Measurements from ENCODE around the gene ENTPD8. TPM values are rescaled to one million over a fixed set of nuclear protein-coding genes. Genes with fewer than 3 reads are reported as not detected.

Gene ENTPD8
- total RNA-seq, 1 experiment from 2014 or later, result not detected

DNA sequence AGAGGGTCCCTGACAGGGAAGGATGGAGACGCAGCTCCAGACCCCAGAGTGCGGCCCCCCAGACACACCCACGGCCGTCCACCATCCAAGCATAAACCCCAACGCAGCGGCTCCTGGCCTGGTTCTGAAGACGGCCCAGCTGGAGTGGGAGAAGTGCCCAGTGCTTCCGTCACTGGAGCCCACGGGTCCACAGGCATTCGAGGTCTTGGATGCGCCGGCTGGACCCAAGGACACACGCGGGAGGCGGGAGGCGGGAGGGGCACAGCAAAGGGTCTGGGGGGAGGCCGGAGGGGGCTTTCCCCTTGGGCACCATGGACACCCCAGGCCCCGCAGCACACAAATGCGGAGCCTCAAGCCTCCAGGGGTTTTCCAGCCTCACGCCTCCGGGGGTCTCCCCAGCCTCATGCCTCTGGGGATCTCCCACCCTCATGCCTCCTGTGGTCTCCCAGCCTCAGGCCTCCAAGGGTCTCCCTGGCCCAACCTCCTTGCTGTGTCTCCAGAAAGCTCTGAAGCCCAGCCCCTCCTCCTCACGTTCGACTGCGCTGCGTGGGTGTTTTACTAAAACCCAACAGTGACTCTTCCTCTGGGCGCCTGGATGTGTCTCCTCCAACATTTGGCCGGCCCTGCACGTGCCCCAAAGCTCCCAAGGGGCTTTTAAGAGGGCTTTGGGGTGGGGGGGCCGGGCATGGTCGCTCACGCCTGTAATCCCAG, 33.4 kb downstream of the ENTPD8 start:
- no peak for DNase-seq (ENCODE audit: low read depth)
- in situ Hi-C loops (cut with HindIII; ENCODE audit: low pct_unique_long_range_greater_than_20kb, low sequenced_read_pairs), result no loop called here

DNA sequence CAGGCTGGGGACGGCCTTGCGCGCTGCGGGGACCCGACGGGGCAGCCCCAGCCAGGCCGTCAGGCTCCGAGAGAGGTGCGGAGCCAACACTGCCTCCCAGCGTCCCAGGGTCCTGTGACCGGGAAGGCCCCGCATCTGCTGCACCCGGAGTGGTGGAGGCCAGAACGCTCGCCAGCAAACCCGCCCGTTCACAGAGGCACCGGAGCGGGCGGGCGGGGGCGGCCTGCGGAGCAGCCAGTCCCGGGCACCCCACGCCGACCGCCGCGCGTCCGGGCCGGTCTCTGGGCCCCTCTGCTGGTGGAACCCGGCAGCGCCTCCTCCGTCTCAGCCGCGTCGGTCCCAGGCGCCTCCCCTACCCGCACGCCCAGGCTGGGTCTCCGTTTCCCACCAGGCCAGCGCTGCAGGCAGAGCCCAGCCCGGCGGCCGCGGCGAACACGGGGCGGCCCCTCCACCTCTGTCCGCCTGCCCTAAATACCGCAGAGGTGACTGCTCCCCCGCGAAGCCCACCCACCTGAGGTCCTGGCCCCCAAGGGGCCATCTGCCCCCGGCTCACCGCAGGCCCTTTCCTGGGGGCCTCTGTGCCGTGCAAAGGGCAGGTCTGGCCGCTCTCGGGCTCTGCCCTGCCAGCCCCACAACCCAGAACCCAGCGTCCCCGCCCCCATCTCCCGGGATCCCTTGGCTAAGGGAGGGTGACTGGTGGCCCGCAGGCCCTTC, 34.1 kb downstream of the ENTPD8 start:
- in situ Hi-C loops (cut with HindIII; ENCODE audit: low pct_unique_long_range_greater_than_20kb, low sequenced_read_pairs), result no loop called here
- no peak for DNase-seq (ENCODE audit: low read depth)

DNA sequence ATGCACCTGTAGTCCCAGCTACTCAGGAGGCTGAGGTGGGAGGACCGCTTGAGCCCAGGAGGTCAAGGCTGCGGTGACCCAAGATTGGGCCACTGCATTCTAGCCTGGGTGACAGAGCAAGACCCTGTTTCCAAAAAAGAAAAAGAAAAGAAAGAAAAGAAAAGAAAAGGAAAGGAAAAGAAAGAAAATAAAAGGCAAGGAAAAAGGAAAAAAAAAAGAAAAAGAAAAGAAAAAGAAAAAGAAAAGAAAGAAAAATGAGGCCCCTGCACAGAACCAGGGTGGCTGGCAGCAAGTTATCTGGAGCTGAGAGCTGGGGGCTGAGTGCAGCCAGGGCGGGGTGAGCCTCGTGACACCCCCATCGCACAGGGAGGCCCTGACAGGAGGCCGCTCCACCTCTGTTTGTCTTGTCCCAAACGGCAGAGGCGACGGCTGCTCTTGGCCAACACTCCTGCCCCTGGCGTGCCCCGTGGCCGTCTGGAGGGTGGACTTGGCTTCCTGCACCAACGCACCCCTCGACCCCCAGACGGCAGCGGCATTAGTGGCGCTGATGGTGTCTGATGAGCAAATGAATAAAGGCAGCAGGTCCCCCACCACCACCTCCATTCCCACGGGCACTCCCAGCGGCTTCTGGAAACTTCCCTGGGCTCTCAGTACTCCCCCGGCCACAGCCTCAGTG, 34.9 kb downstream of the ENTPD8 start:
- in situ Hi-C loops (cut with HindIII; ENCODE audit: low pct_unique_long_range_greater_than_20kb, low sequenced_read_pairs), result no loop called here
- no peak for DNase-seq (ENCODE audit: low read depth)

DNA sequence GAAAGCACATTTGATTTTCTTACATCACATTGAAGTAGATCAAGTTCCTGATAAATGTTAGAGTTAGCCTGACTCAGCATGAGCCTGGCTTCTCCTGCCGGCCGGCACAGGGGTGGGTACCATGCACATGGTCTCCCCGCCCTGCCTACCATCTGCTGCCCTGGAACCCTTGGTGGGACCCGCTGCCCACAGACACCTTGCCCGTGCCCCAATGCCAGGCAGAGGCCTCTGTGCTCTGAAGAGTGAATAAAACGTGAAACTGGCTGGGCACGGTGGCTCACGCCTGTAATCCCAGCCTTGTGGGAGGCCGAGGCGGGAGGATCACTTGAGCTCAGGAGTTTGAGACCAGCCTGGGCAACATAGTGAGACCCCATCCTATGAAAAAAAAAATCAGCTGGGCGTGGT, 35.5 kb downstream of the ENTPD8 start:
- peak; percentile 26 for DNase-seq (ENCODE audit: low read depth)
- in situ Hi-C loops (cut with HindIII; ENCODE audit: low pct_unique_long_range_greater_than_20kb, low sequenced_read_pairs), result no loop called here

DNA sequence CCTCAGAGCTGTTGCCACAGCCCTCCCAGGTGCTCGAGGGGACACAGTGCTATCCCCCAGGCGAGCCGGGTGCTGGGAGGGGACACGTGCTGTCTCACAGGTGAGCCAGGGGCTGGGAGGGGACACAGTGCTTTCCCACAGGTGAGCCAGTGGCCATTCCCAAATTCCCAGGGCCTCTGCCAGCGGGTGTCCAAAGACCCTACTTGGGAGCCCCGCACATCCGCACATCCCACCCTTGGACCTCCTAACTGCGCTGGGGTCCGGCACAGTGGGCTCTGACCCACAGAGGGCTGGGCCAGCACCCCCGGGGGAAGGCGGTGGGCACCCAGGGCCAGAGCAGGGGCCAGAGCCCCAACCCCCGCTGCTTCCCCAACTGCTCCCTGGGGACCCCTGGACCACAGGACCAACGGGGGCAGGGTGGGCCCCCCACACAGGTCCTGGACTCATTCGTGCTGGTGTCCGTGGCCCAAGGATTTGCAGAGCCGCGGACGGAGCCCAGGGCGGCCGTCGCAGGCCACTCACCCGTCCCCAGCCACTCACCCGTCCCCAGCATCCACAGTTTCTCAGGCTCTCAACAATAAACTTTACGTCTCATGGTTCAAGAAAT, 36.1 kb downstream of the ENTPD8 start:
- in situ Hi-C loops (cut with HindIII; ENCODE audit: low pct_unique_long_range_greater_than_20kb, low sequenced_read_pairs), result no loop called here
- DNase-seq (ENCODE audit: low read depth), result no peak

DNA sequence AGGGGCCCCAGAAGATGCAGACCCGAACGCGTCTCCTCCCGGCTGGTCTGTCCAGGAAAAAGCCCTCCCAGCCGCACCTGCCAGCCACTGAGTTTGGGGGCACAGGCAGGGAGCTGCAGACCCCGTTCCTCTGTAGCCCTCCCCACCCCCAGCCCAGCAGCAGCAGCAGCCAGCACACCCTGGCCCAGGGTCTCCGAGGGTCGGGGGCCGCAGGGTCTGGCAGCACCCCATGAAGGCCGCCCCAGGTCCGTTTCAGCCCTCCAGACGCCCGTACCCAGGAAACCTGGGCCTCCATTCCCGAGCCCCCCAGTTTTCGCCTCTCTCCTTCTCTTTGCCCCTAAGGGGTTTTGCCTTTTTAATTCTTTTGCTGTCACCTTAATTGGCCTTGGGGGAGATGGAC, 37.9 kb downstream of the ENTPD8 start:
- DNase-seq (ENCODE audit: low read depth), result no peak
- in situ Hi-C loops (cut with HindIII; ENCODE audit: low pct_unique_long_range_greater_than_20kb, low sequenced_read_pairs), result no loop called here

DNA sequence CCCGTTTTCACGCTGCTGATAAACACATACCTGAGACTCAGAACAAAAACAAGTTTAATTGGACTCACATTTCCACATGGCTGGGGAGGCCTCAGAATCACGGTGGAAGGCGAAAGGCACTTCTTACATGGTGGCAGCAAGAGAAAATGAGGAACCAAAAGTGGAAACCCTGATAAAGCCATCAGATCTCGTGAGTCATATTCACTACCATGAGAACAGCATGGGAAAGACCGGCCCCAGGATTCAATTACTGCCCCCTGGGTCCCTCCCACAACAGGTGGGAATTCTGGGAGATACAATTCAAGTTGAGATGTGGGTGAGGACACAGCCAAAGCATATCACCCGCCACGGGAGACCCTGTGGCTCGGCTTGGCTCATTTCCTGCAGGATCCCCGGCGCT, 38.4 kb downstream of the ENTPD8 start:
- no peak for DNase-seq (ENCODE audit: low read depth)
- in situ Hi-C loops (cut with HindIII; ENCODE audit: low pct_unique_long_range_greater_than_20kb, low sequenced_read_pairs), result no loop called here

DNA sequence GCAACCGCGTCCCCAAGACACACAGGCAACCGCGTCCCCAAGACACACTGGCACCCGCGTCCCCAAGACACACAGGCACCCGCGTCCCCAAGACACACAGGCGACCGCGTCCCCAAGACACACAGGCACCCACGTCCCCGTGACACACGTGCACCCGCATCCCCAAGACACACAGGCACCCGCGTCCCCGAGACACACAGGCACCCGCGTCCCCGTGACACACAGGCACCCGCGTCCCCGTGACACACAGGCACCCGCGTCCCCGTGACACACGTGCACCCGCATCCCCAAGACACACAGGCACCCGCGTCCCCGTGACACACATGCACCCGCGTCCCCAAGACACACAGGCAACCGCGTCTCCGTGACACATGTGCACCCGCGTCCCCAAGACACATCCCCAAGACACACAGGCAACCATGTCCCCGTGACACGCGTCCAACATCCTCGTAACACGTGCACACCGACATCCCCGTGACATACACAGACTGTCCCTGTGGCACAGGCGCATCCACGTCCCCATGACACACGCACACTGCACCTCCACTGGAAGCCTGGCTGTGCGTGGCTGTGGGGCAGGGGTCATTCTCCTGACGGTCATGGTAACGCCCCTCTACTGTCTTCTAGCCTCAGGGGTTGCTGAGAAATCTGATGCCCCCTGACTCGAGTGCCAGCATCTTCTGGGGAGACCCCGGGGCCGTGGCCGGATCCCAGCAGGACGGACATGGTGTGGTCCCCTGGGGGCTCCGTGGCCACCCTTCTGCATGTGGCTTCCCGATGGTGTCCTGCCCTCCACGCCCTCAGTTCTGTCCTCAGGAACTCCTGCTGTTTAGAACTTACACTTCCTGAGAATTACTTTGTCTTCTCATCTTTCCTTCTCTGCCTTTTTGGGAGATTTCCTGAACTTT, 42.3 kb downstream of the ENTPD8 start:
- in situ Hi-C loops (cut with HindIII; ENCODE audit: low pct_unique_long_range_greater_than_20kb, low sequenced_read_pairs), result no loop called here
- no peak for DNase-seq (ENCODE audit: low read depth)

DNA sequence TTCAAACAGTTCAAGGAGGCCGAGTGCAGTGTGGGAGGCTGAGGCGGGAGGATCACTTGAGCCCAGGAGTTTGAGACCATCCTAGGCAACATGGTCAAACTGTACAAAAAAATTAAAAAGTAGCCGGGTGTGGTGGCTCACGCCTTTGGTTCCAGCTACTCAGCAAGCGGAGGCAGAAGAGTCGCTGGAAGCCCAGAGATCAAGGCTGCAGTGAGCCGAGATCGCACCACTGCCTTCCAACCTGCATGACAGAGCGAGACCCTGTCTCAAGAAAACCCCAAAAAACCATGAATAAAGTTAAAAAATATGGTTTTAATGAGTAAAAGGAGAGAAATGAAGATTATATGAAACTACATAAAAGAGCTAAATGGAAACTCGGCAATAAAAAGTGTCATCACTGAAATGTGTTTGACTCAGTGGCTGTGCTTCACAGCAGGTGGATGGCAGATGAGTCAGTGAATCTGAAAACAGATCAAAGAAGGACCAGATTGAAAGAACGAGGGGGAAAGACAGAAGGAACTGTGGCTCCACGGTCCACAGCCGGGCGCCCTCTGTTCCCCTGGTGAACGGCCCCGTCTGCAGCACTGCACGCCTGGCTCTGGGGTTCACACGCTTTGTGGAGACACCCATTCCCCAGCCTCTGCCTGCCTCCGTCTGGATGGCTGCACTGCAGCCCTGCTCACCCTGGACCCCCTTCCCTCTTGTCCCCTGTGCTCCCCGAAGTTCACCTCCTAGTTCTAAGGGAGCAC, 43.3 kb downstream of the ENTPD8 start:
- in situ Hi-C loops (cut with HindIII; ENCODE audit: low pct_unique_long_range_greater_than_20kb, low sequenced_read_pairs), result no loop called here
- DNase-seq (ENCODE audit: low read depth), result no peak

DNA sequence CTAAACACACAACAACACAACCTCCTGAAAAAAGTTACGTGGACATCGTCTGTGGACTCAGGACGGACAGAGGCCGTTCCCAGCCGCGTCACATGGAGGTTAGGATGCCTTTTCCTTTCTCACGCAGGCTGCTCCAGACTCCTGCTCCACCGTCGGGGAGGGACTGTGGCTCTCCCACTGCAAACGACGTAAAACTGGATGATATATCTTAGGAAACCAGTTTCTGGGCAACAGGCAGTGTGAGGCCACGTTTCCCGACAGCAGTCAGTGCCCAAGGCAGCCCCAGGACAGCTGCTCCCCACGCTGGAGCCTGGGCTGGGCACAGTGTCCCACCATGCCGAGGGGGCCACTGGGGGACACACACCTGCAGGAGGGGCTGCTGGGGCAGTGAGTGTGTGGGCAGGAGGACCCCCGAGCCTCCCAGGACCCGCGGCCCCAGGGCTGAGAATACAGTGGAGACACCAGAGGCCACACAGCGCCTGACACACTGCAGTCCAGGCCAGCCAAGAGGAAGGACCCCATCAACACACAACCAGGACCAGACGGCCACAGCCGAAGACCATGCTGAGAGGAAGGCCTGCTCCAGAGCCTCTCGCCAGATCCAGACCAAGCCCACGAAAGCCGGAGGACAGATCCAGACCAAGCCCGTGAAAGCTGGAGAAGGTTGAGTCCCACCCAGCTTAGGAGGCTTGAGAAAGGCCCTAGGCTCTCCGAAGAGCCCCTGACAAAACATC, 44.4 kb downstream of the ENTPD8 start:
- DNase-seq (ENCODE audit: low read depth), result no peak
- in situ Hi-C loops (cut with HindIII; ENCODE audit: low pct_unique_long_range_greater_than_20kb, low sequenced_read_pairs), result no loop called here

DNA sequence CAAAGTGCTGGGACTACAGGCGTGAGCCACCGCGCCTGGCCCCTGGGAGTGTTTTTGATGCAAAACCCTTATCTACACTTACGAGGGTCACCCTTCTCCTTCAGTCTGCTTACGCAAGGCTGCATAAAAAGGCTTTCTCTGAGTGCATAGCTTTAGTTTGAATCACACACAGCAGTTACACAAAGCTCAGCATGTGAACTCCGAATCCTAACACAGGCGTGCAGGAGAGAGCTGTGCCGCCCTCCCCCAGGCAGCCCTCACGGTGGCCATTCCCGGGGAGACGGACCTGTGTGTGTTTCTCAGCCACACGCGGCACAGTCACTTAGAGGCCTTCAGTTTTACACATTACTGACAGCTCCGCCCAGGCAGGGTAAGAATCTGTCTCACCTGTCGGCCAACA, 44.9 kb downstream of the ENTPD8 start:
- in situ Hi-C loops (cut with HindIII; ENCODE audit: low pct_unique_long_range_greater_than_20kb, low sequenced_read_pairs), result no loop called here
- DNase-seq (ENCODE audit: low read depth), result no peak

DNA sequence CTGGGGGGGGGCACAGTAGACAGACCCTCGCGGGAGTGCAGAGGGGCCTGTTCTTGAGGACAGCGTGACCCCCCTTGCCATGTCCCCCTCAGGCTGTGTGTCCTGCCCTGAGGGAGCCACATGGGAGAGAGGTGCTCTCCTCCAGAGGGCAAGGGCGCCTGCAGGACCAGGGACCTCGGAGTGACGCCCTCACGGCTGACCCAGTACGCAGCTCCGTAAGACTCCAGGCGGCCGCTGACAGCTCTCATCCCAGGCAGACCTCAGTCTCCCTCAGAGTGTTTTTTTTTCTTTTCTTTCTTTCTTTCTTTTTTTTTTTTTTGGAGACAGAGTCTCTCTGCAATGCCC, 45.5 kb downstream of the ENTPD8 start:
- in situ Hi-C loops (cut with HindIII; ENCODE audit: low pct_unique_long_range_greater_than_20kb, low sequenced_read_pairs), result no loop called here
- no peak for DNase-seq (ENCODE audit: low read depth)

DNA sequence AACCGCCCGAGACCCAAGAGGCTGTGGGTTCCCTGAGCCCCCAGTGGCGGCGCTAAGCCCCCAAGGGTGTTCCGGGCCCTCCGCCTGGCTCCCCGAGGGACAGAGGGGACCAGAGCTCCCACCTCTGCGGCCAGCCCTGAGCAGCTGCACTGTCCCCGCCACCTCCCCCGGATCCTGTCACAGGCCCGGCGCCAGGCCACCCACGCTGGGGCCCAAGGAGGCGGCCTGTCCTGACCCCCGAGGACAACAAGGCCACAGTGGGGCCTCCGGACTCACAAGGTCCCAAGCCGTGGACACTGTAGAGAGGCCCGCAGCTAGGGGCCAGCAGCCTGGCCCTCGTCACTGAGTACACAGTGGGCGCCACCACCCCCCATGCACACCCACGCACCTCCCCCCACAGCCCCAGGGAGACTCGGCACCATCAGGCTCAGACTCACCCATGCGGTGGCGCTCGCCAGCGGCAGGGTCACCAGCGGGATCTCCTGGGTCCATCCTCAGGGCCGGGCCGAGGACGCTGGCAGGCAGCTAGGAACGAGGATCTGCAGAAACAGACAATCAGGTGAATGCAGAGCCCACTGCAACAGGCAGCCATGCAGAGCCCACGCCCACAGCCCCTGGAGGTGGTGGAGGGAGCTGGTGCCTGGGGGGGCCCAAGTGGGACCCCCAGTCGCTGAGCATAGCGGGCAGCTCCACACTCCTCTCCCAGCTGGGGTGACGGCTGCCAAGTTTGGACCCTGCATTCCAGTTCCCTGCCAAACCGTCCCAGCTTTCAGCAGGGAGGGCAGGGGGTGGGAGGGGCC, 46.1 kb downstream of the ENTPD8 start:
- in situ Hi-C loops (cut with HindIII; ENCODE audit: low pct_unique_long_range_greater_than_20kb, low sequenced_read_pairs), result no loop called here
- no peak for DNase-seq (ENCODE audit: low read depth)

DNA sequence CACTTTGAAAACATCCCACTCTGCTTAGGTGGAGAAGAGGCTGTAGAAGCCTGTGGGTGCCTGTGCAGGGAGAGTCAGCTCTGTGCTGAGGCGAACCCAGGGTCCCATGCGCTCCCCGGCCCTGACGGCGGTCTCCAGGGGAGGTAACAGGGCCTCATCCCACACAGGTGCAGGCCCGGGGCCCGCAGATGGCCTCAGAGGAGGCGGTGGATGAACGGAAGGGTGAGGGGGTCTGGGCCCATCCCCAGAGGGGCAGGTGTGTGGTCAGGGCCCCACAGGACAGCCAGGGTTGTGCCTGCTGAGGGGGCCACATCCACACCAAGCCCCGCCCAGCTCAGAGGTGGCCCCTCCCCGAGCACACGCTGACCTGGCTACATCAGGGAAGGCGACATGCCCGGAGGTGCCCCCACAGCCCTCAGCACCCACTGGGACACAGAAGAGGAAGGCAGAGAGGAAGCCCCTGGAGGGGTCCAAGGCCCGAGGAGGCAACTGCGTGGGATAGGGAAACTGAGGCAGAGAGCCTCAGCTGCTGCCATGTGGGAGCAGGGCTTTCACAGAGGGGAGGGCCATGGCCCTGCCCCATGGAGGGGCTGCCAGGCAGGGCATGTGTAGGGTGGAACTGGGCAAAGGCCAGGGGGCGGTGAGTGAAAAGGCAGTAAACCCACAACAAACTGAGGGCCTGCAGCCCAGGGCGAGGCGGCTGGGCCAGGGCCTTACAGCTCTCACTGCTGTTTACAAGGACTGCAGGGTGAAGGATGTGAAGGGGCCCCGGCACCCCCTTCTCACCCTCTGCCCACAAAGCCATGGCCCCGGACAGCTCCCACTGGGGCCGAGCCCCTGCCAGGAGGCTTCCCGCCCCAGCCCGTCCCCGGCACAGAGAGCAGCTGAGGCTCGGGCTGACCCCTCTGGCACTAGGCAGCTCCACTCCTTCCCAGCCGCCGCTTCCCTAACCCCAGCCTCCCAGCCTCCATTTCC, 47.7 kb downstream of the ENTPD8 start:
- DNase-seq (ENCODE audit: low read depth), result no peak
- in situ Hi-C loops (cut with HindIII; ENCODE audit: low pct_unique_long_range_greater_than_20kb, low sequenced_read_pairs), result no loop called here

DNA sequence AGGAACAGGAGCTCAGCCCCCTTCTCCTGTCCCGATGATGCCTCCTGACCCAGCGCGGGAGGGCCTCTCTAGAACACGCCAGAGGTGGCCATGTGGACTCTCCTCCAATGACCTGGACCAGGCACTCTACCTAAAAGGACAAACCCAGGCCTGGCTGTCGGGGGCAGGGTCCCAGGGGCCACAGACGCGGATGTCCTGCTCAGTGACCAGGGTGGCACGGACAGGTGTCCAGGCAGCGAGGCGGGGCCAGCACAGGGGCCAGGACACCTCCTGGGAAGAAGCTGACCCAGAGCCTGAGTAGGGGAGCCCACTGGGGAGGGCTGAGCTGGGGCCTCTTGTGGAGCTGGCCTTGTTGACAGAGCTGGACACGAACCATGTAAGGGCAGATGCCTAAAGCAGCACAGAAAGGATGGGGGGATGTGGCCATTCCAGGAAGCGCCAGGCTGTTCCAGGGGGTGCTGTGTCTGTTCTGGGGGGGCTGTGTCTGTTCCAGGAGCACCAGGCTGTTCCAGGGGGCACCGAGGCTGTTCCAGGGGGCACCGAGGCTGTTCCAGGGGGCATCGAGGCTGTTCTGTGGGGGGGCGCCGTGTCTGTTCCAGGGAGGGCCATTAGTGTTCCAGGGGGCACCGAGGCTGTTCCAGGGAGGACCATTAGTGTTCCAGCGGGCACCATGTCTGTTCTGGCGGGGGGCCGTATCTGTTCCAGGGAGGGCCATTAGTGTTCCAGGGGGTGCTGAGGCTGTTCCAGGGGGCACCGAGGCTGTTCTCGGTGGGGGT, 48.7 kb downstream of the ENTPD8 start:
- DNase-seq (ENCODE audit: low read depth), result no peak
- in situ Hi-C loops (cut with HindIII; ENCODE audit: low pct_unique_long_range_greater_than_20kb, low sequenced_read_pairs), result no loop called here
